ENCODE results near the gene ARHGDIA. TPM values are rescaled to one million over a fixed set of nuclear protein-coding genes. Genes with fewer than 3 reads are reported as not detected.

The ARHGDIA gene
- total and polyA plus RNA-seq, 2 of the 8 experiments (the other 6 are each of a cell fraction or from before 2014, with no cell fraction given) = 62.4 to 217 TPM

DNA sequence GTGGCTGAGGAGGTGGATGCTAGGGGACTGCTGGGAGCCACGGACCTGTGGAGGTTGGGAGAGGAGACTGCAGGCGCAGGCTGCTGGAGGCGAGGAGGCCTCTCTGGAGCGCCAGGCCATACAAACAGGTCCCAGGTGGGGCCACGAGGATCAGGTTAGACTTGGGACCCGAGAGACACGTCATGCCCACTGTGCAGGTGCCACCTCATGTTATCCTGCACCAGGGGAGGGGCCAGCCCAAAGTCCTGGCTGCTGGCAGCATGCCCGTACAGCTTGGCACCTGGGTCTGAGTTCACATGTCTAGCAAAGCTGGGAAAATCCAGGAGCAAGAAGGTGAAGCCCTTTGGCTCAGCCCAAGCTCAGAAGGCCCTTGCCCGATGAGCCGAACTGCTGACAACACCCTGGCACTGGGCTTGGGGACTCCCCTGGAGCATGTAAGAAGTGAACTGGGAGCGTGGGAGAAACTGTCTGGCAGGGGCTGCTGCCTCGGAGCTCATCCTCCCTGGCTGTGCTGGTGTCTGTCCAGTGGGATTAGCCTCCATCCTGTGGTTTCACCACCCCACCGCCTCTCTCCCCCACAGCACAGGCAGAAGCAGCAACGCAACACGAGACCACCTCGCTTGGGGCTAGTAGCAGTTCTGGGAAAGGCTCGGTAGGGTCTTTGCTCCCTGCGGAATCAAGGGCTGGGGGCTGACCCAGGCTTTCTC is 5.3 kb downstream of the ARHGDIA start (continued):
- TF ChIP-seq, protein P1, sequence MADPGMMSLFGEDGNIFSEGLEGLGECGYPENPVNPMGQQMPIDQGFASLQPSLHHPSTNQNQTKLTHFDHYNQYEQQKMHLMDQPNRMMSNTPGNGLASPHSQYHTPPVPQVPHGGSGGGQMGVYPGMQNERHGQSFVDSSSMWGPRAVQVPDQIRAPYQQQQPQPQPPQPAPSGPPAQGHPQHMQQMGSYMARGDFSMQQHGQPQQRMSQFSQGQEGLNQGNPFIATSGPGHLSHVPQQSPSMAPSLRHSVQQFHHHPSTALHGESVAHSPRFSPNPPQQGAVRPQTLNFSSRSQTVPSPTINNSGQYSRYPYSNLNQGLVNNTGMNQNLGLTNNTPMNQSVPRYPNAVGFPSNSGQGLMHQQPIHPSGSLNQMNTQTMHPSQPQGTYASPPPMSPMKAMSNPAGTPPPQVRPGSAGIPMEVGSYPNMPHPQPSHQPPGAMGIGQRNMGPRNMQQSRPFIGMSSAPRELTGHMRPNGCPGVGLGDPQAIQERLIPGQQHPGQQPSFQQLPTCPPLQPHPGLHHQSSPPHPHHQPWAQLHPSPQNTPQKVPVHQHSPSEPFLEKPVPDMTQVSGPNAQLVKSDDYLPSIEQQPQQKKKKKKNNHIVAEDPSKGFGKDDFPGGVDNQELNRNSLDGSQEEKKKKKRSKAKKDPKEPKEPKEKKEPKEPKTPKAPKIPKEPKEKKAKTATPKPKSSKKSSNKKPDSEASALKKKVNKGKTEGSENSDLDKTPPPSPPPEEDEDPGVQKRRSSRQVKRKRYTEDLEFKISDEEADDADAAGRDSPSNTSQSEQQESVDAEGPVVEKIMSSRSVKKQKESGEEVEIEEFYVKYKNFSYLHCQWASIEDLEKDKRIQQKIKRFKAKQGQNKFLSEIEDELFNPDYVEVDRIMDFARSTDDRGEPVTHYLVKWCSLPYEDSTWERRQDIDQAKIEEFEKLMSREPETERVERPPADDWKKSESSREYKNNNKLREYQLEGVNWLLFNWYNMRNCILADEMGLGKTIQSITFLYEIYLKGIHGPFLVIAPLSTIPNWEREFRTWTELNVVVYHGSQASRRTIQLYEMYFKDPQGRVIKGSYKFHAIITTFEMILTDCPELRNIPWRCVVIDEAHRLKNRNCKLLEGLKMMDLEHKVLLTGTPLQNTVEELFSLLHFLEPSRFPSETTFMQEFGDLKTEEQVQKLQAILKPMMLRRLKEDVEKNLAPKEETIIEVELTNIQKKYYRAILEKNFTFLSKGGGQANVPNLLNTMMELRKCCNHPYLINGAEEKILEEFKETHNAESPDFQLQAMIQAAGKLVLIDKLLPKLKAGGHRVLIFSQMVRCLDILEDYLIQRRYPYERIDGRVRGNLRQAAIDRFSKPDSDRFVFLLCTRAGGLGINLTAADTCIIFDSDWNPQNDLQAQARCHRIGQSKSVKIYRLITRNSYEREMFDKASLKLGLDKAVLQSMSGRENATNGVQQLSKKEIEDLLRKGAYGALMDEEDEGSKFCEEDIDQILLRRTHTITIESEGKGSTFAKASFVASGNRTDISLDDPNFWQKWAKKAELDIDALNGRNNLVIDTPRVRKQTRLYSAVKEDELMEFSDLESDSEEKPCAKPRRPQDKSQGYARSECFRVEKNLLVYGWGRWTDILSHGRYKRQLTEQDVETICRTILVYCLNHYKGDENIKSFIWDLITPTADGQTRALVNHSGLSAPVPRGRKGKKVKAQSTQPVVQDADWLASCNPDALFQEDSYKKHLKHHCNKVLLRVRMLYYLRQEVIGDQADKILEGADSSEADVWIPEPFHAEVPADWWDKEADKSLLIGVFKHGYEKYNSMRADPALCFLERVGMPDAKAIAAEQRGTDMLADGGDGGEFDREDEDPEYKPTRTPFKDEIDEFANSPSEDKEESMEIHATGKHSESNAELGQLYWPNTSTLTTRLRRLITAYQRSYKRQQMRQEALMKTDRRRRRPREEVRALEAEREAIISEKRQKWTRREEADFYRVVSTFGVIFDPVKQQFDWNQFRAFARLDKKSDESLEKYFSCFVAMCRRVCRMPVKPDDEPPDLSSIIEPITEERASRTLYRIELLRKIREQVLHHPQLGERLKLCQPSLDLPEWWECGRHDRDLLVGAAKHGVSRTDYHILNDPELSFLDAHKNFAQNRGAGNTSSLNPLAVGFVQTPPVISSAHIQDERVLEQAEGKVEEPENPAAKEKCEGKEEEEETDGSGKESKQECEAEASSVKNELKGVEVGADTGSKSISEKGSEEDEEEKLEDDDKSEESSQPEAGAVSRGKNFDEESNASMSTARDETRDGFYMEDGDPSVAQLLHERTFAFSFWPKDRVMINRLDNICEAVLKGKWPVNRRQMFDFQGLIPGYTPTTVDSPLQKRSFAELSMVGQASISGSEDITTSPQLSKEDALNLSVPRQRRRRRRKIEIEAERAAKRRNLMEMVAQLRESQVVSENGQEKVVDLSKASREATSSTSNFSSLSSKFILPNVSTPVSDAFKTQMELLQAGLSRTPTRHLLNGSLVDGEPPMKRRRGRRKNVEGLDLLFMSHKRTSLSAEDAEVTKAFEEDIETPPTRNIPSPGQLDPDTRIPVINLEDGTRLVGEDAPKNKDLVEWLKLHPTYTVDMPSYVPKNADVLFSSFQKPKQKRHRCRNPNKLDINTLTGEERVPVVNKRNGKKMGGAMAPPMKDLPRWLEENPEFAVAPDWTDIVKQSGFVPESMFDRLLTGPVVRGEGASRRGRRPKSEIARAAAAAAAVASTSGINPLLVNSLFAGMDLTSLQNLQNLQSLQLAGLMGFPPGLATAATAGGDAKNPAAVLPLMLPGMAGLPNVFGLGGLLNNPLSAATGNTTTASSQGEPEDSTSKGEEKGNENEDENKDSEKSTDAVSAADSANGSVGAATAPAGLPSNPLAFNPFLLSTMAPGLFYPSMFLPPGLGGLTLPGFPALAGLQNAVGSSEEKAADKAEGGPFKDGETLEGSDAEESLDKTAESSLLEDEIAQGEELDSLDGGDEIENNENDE (IDR thresholded peaks at IDR 0.05; ENCODE audit: insufficient replicate concordance, low read length) = no peak
